Activated CD8-positive, alpha-beta memory T cell treated with anti-CD3 and anti-CD28 coated beads for 48 hours (primary cell): ENCODE measurements around the gene SLC26A8.
"Not testable (repeated sequence)": the region's sequence is repeated elsewhere in the genome, so short reads cannot be mapped to it uniquely, and the experiment has no call there.

Source experiments
- DNase-seq, 3 experiments: peaks; one replicate each; pipeline ENCODE4 v3.0.0-alpha.2; 2020; ENCODE audit warnings: low read depth in 2 of 3, low spot score in 2 of 3

The SLC26A8 gene

DNA sequence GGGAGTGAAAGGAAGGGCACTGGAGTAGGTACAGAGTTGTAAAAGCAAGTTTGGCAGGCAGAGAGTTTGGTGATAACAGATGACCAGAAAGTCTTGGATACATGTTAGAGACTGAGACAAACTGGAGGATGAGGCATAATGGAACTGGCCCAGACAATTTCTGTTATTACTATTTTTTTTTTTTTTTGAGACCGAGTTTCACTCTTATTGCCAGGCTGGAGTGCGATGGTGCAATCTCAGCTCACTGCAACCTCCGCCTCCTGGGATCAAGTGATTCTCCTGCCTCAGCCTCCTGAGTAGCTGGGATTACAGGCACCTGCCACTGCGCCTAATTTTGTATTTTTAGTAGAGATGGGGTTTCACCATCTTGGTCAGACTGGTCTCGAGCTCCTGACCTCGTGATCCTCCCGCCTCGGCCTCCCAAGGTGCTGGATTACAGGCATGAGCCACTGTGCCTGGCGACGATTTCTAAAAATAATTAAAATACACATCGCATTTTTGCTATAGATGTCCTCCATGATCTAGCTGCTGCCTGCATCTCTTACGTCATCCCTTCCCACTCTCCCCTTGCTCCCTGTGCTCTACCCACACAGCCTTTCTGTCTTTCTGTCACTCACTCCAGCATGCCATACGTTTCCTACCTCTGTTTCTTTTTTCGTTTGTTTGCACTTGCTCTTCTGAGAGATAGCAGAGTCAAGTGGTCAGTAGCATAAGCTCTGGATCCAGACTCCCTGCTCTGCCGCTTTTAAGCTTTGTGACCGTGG lies 26.7 kb upstream of the SLC26A8 start:
- DNase-seq: no peak

GRCh38 chr6:36050305-36050704 lies 25.9 kb upstream of the SLC26A8 start:
- no peak for DNase-seq

- no peak for DNase-seq
Measured at GRCh38 chr6:36049582-36049981, 25.1 kb upstream of the SLC26A8 start.

DNA sequence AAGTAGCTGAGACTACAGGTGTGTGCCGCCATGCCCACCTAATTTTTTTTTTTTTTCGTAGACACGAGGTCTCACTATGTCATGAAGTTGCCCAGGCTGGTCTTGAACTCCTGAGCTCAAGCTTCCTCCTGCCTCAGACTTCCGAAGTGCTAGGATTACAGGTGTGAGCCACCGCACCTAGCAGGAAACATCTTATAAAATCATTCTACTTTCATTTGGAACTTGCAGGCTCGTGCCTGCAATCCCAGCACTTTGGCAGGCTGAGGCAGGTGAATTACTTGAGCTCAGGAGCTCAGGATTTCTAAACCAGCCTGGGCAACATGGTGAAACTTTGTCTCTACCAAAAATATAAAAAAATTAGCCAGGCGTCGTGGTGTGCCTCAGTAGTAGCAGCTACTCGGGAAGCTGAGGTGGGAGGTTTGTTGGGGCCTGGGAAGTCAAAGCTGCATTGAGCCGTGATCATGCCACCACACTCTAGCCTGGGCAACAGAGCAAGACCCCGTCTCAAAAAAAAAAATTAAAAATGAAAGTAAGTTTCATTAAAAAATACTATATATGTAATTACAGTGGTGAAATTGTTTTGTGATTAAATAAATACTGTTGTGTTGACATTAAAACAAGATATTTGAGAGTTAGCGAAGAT lies 18.3 kb upstream of the SLC26A8 start:
- DNase-seq: no peak

DNA sequence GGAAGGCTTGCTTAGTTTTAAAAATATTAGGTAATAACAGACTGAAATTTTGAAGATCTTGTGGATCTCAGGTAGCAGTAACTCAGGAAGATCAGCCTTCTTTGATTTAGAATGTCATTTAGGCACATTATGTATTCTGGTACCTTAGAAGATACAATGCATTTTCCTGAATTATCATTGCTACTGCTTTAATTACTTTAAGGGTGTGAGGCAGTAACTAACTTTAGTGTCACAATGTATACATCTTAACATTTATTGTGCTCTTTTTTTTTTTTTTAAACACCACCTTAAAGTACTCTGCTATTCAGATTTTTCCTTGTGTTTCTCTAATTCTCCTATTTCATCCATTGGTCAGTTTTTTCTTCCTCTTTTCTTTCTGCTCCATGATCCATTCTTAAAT lies 16.5 kb upstream of the SLC26A8 start:
- no peak for DNase-seq

- DNase-seq: no peak
Measured at GRCh38 chr6:36039112-36039511, 14.7 kb upstream of the SLC26A8 start.

DNA sequence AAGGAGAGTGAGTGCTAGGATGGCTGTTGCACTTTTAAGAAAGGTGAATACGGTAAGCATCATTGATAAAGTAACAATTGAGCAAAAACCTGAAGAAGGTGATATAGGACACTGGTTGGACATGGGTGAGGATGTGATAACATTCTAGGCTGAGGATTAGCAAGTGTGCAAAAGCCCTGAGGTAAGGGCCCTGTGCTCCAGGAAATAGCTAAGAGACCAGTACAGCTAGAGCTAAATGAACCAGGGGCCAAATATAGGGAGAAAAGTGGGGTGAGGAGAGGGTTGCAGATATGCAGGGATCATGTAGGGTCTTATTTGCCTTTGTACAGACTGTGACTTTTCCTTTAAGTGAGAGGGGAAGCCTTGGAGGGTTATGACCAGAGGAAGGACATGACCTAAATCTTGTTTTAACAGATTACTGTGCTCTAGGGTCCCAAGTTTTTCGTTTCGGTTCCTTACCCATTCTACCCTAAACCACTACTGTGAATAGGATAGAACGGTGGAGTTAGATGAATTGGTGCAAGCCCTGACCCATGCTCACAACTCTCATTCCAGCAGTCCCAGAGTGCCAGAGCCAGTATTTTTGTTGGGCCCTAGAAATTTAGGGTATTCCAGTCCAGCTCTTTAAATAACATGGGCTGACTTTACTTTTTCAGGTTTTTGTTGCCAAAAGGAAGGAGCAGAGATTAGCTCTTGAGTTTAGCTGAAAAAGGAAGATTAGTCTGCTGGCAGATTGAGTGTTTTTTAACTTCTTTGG lies 13.9 kb upstream of the SLC26A8 start:
- no peak for DNase-seq

DNA sequence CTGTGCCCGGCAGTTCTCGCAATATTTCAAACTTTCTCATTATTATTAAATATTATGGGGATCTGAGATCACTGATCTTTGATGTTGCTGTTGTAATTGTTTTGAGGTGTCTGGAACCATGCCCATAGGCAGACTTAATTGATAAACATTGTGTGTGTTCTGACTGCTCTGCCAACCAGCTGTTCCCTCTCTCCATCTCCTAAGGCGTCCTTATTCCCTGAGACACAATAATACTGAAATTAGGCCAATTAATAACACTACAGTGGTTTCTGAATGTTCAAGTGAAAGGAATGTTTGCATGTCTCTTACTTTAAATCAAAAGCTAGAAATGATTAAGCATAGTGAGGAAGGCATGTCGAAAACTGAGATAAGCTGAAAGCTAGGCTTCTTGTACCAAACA lies 10.8 kb upstream of the SLC26A8 start:
- no peak for DNase-seq

DNA sequence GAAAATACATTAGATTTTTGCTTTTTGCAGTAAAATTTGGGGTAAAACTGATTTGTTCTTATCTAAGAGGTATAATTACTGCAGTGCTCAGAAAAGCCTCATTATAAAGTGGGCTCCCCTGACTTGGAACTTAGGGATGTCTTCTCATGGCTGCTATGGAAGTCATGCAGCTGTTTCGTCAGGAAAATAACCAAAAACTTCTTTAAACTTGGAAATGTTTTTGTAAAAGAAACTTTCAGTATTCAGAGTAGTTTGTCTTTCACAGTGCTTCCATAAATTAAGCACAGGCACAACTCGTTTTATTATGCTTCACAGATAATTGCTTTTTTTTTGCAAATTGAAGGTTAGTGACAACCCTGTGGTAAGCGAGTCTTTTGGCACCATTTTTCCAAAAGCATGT lies 10.0 kb upstream of the SLC26A8 start:
- no peak for DNase-seq

DNA sequence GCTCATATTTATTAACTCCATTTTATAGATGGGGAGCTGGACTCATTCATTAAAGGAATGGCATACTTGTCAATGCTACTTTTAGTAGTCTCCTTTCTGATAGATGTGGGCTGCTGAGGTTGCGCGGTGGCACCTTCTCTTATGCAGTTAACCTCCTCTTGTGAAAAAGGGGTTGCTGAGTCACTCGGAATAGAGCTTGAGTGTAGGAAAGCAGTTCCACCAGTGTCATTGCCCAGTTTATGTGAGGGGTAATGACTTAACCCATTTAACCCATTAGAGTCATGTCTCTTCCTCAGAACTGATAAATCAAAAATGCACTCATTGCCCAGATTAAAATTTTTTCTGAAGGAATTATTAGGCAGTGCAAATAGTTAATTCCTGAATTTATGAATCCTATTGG lies 9.5 kb upstream of the SLC26A8 start:
- peak in 1 of 3 experiments; percentile 16 for DNase-seq

GRCh38 chr6:36033144-36033543 lies 8.7 kb upstream of the SLC26A8 start:
- DNase-seq: not testable (repeated sequence)

DNA sequence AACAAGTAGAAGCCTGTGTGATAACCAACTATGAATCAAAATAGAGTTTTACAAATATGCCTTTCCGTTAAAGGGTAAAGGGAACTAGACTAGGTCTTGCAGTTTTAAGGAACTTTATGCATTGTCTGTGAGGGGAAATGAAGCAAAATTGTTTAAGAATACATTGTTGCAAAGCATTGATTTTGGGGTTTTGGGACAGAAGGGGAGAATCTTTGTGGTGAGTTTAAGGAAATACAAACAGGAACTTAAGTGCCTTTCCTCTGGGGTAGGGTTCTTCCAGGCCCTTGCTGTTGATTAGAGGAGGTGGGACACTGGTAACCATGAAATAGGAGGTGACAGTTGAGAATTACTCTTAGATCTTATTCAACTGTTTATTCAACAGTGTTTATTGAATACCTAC lies 7.8 kb upstream of the SLC26A8 start:
- DNase-seq: no peak

- no peak for DNase-seq
Measured at GRCh38 chr6:36029464-36029863, 5.0 kb upstream of the SLC26A8 start.

DNA sequence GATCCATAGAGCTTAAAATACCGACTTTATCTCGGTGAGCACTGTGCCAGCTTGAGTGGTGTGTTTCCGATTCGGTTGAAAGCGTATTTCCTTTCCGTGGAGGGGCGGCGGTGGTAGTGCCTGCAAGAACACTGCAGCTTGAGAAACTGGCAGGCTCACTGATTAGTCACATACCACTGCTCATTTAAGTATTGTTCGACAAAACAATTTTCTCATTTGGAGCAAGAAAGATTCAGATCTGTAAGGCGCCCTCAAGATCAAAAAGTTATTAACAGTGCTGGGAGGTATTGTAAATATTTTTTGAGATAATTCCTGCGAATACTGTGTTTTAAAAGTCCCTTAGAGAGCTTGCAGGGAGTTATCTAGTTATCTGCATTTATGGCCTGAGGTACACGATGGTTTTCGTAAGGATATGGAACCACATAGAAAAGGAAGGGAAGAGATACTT lies 4.5 kb upstream of the SLC26A8 start:
- peak in 2 of 3 experiments; percentile 29 to 43 for DNase-seq

- peak; percentile 11 to 25 (median 18) for DNase-seq
Measured at GRCh38 chr6:36028088-36028876, 3.8 kb upstream of the SLC26A8 start.

DNA sequence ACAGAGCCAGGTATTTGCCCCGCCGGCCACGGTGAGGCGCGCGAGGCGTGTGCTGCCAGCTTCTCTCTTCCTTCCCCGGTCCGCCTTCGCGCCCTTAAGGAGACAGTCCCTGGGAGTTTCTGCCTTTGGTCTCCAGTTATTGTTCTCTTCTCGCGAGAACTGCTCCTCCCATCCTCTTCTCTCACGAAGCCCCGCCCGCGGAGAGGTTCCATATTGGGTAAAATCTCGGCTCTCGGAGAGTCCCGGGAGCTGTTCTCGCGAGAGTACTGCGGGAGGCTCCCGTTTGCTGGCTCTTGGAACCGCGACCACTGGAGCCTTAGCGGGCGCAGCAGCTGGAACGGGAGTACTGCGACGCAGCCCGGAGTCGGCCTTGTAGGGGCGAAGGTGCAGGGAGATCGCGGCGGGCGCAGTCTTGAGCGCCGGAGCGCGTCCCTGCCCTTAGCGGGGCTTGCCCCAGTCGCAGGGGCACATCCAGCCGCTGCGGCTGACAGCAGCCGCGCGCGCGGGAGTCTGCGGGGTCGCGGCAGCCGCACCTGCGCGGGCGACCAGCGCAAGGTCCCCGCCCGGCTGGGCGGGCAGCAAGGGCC lies 3.2 kb upstream of the SLC26A8 start, which contains the start of gene MAPK14:
MAPK14 (plus strand) TSS at position 308 of the 587 bp plus-strand sequence. CDS start 350 bp downstream, outside the sequence.
- peak; percentile 93 to 95 (median 93) for DNase-seq

- DNase-seq: no peak
Measured at GRCh38 chr6:36025932-36026327, 1.5 kb upstream of the SLC26A8 start.

- no peak for DNase-seq
Measured at GRCh38 chr6:36025260-36025931, 955 bp upstream of the SLC26A8 start.

GRCh38 chr6:36020154-36020553 lies 4.3 kb downstream of the SLC26A8 start:
- DNase-seq: no peak

GRCh38 chr6:36019167-36019566 lies 5.3 kb downstream of the SLC26A8 start:
- DNase-seq: no peak
